Esophagus squamous epithelium (tissue), 5 donors: ENCODE data around the gene ACOT13. TPM values are rescaled to one million over a fixed set of nuclear protein-coding genes. Genes with fewer than 3 reads are reported as not detected.

ENCODE experiments used
- DNase-seq: peaks from one replicate; lab custom pipeline; 2025; lab: John Stamatoyannopoulos, UW
- H3K27ac ChIP-seq, 4 donors: fragments of 200-600 bp; sonication (generic); one replicate each; pipeline ENCODE4 v1.5.1; 2016 to 2019; ENCODE audit warnings: mild to moderate bottlenecking in 1 of 4
- H3K27me3 ChIP-seq, 4 donors: fragments of 200-600 bp; sonication (generic); 1 replicate in 3 of 4; 2 replicates in 1 of 4; pipeline versions ENCODE4 v1.5.1 to v1.6.0; 2017 to 2021; ENCODE audit warnings: antibody characterized with exemption in 1 of 4
- H3K36me3 ChIP-seq, 3 donors: fragments of 200-600 bp; sonication (generic); one replicate each; pipeline ENCODE4 v1.5.1; 2016 to 2019
- H3K4me1 ChIP-seq, 3 donors: fragments of 200-600 bp; sonication (generic); one replicate each; pipeline ENCODE4 v1.5.1; 2017 to 2019
- H3K4me3 ChIP-seq, 4 donors: fragments of 200-600 bp; sonication (generic); 1 replicate in 3 of 4; 2 replicates in 1 of 4; pipeline ENCODE4 v1.5.1; 2016 to 2019; ENCODE audit warnings: mild to moderate bottlenecking in 2 of 4, moderate library complexity in 1 of 4
- H3K9me3 ChIP-seq, 3 donors: fragments of 200-600 bp; sonication (generic); one replicate each; pipeline ENCODE4 v1.5.1; 2016 to 2019
- CTCF ChIP-seq, 6 experiments: fragments of 450-650 bp in 4 of 6; fragments of 200-600 bp in 2 of 6; sonication (generic) in 2 of 6; IDR thresholded peaks; one replicate each; pipeline ENCODE4 v1.5.1; 2016 to 2019; ENCODE audit warnings: antibody characterized with exemption in 6 of 6, mild to moderate bottlenecking in 4 of 6, moderate library complexity in 4 of 6
- POLR2A ChIP-seq, 4 donors: fragments of 450-650 bp; IDR thresholded peaks; one replicate each; pipeline ENCODE4 v1.6.1; 2017; ENCODE audit warnings: antibody characterized with exemption in 4 of 4, mild to moderate bottlenecking in 4 of 4, moderate library complexity in 3 of 4
- WGBS, 2 donors: methylation state at CpG; one replicate each; pipeline ENCODE4 v1.1.5; 2018; 5-methylcytosine and 5-hydroxymethylcytosine counted together
- intact Hi-C: fragments of 100-400 bp; cut with DNase I; formaldehyde crosslinking; loops from one replicate; pipeline ENCODE4 v1.15.0; 2022
- total RNA-seq, 4 donors: library from RNA; depleted of rRNA; stranded (reverse); fragments of >200 nt; gene quantifications; one replicate each; pipeline ENCODE4 v1.1.0, GENCODE V29; 2016
- donor health status: DM: yes; HTN: yes; CAD: no.

Gene ACOT13
- total RNA-seq, 4 donors from 2014 or later, result 2.5 to 6.1 (median 3.6) TPM

- peaks cover 10 to 56% (median 36%) of the 10 kb centered on the region in 3 donors for H3K4me1 ChIP-seq
- WGBS, 2 donors, result 0 to 2% methylated on average over 21 of the region's 25 CpGs
- H3K27me3 ChIP-seq, result no peaks in the 10 kb centered on the region
- TF ChIP-seq CTCF (IDR thresholded peaks at IDR 0.05), result no peak
- no peak for TF ChIP-seq POLR2A (IDR thresholded peaks at IDR 0.05)
- intact Hi-C loops, result loop anchor here (10.0 kb wide), 1 partner anchor 45 kb away; no protein-coding TSS in a partner anchor
- no peaks in the 10 kb centered on the region for H3K9me3 ChIP-seq
- peak within 1 kb of the TSS; percentile 96 to 100 (median 100) for H3K27ac ChIP-seq
- H3K4me3 ChIP-seq, result peak within 1 kb of the TSS; percentile 74 to 100 (median 92)
- no peak for DNase-seq
- H3K36me3 ChIP-seq, result peaks cover 0 to 32% (median 8%) of the 10 kb centered on the region in 3 donors
These were observed 52.5 kb downstream of the ACOT13 start, which contains the start of gene C6orf62 for GRCh38 chr6:24719125-24719971. TSS of gene C6orf62 (minus strand) at chr6:24719154. CDS start at chr6:24718668, 486 bp downstream.

- TF ChIP-seq POLR2A (IDR thresholded peaks at IDR 0.05) (no peak), CTCF (IDR thresholded peaks at IDR 0.05) (no peak)
- no peak for DNase-seq
- peak overlapping the region; percentile 96 to 100 (median 100) for H3K27ac ChIP-seq
- H3K4me1 ChIP-seq, result peaks cover 2 to 48% (median 29%) of the 10 kb centered on the region in 3 donors
- no peaks in the 10 kb centered on the region for H3K9me3 ChIP-seq
- intact Hi-C loops, result no loop called here
- H3K27me3 ChIP-seq, result no peaks in the 10 kb centered on the region
- peak overlapping the region; percentile 74 to 100 (median 92) for H3K4me3 ChIP-seq
- peaks cover 0 to 24% (median 0%) of the 10 kb centered on the region in 3 donors for H3K36me3 ChIP-seq
- WGBS, 2 donors, result 0% methylated on average over 7 to 16 of the region's 39 CpGs
These were observed 53.3 kb downstream of the ACOT13 start for GRCh38 chr6:24720131-24720603.

GRCh38 chr6:24720604-24721460, 54.0 kb downstream of the ACOT13 start:
- TF ChIP-seq POLR2A (IDR thresholded peaks at IDR 0.05) (peak in 3 of 4 donors; percentile 93 to 100 (median 99)), CTCF (IDR thresholded peaks at IDR 0.05) (peak in 4 of 6 experiments; percentile 8 to 21 (median 14))
- intact Hi-C loops, result no loop called here
- 0% methylated on average over 42 to 49 of the region's 60 CpGs for WGBS, 2 donors
- H3K27me3 ChIP-seq, result no peaks in the 10 kb centered on the region
- H3K4me3 ChIP-seq, result peak overlapping the region; percentile 74 to 100 (median 92)
- DNase-seq, result peak; percentile 98
- H3K9me3 ChIP-seq, result no peaks in the 10 kb centered on the region
- H3K36me3 ChIP-seq, result peaks cover 0 to 17% (median 0%) of the 10 kb centered on the region in 3 donors
- H3K4me1 ChIP-seq, result peaks cover 0 to 41% (median 22%) of the 10 kb centered on the region in 3 donors
- peak overlapping the region; percentile 96 to 100 (median 100) for H3K27ac ChIP-seq

- Histone ChIP-seq H3K4me3 (peak overlapping the region; percentile 46 to 100 (median 84)), H3K9me3 (no peaks in the 10 kb centered on the region), H3K27ac (peak overlapping the region; percentile 96 to 100 (median 100)), H3K27me3 (no peaks in the 10 kb centered on the region), H3K36me3 (peaks cover 0 to 9% (median 0%) of the 10 kb centered on the region in 3 donors), H3K4me1 (peaks cover 0 to 33% (median 14%) of the 10 kb centered on the region in 3 donors)
- DNase-seq, result peak; percentile 87
- peak in 3 of 4 donors; percentile 31 to 86 (median 83) for TF ChIP-seq POLR2A (IDR thresholded peaks at IDR 0.05)
- no peak for TF ChIP-seq CTCF (IDR thresholded peaks at IDR 0.05)
- WGBS, 2 donors, result 7 to 9% methylated on average over 25 to 26 of the region's 26 CpGs
- intact Hi-C loops, result no loop called here
These were observed 54.8 kb downstream of the ACOT13 start for GRCh38 chr6:24721461-24722215.
